ENCODE results near the gene GRWD1. TPM values are rescaled to one million over a fixed set of nuclear protein-coding genes. Genes with fewer than 3 reads are reported as not detected.

The GRWD1 gene
- total RNA-seq, 1 donor from 2014 or later = 89.1 TPM

DNA sequence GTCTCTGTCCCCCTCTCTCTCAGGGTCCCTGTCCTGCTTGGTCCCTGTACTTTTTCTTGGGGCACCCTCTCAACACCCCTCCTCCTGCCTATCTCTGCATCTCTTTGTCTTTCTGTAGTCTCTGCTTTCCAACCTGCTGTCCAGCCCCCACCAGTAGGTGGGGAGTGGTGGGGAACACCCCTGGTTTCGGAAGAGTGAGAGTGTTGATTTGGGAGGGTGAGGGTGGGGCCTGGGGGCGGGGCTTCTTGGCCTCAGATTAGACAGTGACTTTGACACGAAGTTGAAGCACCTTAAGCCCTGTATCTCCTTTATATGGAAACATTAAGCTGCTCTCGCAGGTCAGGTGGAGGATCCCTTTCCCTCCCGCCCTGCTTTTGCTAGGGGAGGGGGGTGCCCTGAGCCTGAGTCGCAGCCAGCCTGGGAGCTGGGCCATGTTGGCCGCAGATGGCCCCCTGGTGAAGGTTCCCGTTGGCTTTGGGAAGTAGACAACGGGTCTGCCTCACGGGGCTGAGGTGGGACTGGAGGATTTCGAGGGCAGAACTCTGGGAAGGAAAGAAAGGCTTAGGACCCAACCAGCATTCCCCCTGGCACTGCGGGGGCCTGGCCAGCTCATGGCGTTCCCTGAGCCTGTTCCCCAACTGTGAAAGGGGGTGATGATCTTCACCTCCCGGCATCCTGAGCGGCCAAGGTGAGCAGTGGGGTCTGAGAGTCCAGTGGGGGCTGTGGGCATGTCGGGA, 9.6 kb downstream of the GRWD1 start, which contains the start of gene KCNJ14:
Gene KCNJ14, plus strand, starts transcription at position 404 of the 737 bp plus-strand sequence. CDS start 6,151 bp downstream, outside the sequence.
- Mint-ChIP-seq H3K4me1 (peaks cover 3% of the 10 kb centered on the region), H3K36me3 (ENCODE audit: low read depth) (peaks cover 33% of the 10 kb centered on the region), H3K9me3 (no peaks in the 10 kb centered on the region), H3K27me3 (no peaks in the 10 kb centered on the region), H3K4me3 (no peak within 1 kb of the TSS), H3K27ac (no peak within 1 kb of the TSS)
- DNase-seq = no peak
- intact Hi-C loops (cut with micrococcal nuclease) = no loop called here

DNA sequence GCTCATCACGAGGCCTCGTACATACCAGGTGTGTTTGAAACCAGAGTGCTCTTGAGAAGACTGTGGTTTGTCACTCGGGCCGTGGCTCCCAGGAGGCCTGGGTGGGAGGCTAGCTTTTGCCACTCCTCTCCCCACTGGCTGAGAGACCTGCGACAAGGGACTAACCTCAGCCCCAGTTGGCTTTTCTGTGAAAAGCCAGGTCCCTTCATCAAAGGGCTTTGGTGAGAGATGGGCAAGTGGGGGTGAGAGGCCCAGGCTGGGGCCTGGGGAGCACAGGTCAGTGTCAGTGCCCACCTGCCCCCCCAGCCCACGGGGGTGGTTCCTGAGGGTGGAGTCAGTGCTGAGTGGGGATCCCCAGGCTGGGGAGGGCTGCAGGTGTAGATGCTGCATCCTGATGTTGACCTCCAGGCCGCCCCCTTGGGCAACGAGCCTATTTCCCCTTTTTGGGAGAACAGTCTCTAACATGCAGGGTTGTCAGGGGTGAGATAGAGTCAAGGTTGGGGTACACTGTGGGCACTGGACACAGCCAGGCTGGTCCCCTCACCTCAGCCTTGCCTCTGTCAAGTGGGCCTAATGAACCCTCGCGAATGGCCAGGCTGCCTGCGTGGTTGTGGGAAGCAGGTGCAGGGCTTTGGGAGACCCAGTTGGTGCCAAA, 10.3 kb downstream of the GRWD1 start:
- intact Hi-C loops (cut with micrococcal nuclease) = no loop called here
- H3K27me3 Mint-ChIP-seq = no peaks in the 10 kb centered on the region
- H3K4me3 Mint-ChIP-seq = no peak overlapping the region
- no peak overlapping the region for H3K27ac Mint-ChIP-seq
- peaks cover 34% of the 10 kb centered on the region for H3K36me3 Mint-ChIP-seq (ENCODE audit: low read depth)
- H3K9me3 Mint-ChIP-seq = no peaks in the 10 kb centered on the region
- peaks cover 3% of the 10 kb centered on the region for H3K4me1 Mint-ChIP-seq
- no peak for DNase-seq

DNA sequence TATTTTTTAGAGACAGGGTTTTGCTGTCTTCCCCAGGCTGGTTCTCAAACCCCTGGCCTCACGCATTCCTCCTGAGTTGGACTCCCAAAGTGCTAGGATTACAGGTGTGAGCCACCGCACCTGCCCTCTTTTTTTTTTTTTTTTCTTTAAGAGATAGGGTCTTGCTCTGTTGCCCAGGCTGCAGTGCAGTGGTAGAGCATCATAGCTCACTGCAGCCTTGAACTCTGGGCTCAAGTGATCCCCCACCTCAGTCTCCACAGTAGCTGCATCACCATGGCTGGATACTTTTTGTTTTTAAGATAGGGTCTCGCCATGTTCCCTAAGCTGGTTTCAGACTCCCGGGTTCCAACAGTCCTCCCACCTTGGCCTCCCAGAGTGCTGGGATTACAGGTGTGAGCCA, 11.1 kb downstream of the GRWD1 start:
- Mint-ChIP-seq H3K4me1 (peaks cover 3% of the 10 kb centered on the region), H3K4me3 (no peak overlapping the region), H3K27ac (no peak overlapping the region), H3K9me3 (no peaks in the 10 kb centered on the region), H3K36me3 (ENCODE audit: low read depth) (peaks cover 27% of the 10 kb centered on the region), H3K27me3 (no peaks in the 10 kb centered on the region)
- intact Hi-C loops (cut with micrococcal nuclease) = no loop called here
- DNase-seq = no peak

DNA sequence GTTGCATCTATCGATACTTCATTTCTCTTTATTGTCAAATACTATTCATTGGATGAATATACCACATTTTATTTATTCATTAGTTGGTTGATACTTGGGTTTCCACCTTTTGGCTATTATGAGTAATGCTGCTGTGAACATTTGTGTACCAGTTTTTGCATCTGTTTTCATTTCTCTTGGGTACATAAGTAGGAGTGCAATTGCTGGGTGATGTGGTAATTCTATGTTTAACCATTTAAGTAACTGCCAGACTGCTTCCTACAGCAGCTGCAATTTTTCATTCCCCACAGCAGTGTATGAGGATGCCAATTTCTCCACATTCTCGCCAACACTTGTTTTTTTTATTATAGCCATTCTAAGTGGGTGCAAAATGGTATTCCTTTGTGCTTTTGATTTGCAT, 12.2 kb downstream of the GRWD1 start:
- intact Hi-C loops (cut with micrococcal nuclease) = no loop called here
- peaks cover 21% of the 10 kb centered on the region for H3K36me3 Mint-ChIP-seq (ENCODE audit: low read depth)
- no peaks in the 10 kb centered on the region for H3K27me3 Mint-ChIP-seq

GRCh38 chr19:48461651-48461981, 15.8 kb downstream of the GRWD1 start:
- no peak overlapping the region for H3K4me3 Mint-ChIP-seq
- H3K27ac Mint-ChIP-seq = no peak overlapping the region
- peaks cover 15% of the 10 kb centered on the region for H3K36me3 Mint-ChIP-seq (ENCODE audit: low read depth)
- H3K27me3 Mint-ChIP-seq = no peaks in the 10 kb centered on the region
- peaks cover 2% of the 10 kb centered on the region for H3K4me1 Mint-ChIP-seq
- H3K9me3 Mint-ChIP-seq = no peaks in the 10 kb centered on the region
- intact Hi-C loops (cut with micrococcal nuclease) = no loop called here
- DNase-seq = no peak

More for the DNA sequence above, 12.2 kb downstream of the GRWD1 start:
- DNase-seq = no peak
- Mint-ChIP-seq H3K27ac (no peak overlapping the region), H3K4me1 (peaks cover 3% of the 10 kb centered on the region), H3K9me3 (no peaks in the 10 kb centered on the region), H3K4me3 (no peak overlapping the region)

DNA sequence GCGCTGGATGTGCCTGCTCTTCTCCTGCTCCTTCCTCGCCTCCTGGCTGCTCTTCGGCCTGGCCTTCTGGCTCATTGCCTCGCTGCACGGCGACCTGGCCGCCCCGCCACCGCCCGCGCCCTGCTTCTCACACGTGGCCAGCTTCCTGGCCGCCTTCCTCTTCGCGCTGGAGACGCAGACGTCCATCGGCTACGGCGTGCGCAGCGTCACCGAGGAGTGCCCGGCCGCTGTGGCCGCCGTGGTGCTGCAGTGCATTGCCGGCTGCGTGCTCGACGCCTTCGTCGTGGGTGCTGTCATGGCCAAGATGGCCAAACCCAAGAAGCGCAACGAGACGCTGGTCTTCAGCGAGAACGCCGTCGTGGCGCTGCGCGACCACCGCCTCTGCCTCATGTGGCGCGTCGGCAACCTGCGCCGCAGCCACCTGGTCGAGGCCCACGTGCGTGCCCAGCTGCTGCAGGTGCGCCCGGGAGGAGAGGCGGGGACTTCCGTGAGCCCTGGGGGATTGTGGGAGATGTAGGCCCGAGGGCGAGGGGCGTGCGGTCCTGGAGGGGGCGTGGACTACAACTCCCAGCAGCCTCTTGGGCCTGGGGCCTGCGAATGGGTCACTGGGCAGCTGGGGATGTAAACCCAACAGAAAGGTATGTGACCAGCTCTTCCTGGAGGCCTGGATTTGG, 16.3 kb downstream of the GRWD1 start:
- no peak for DNase-seq
- Mint-ChIP-seq H3K4me1 (peaks cover 2% of the 10 kb centered on the region), H3K27ac (no peak overlapping the region), H3K27me3 (no peaks in the 10 kb centered on the region), H3K4me3 (no peak overlapping the region), H3K36me3 (ENCODE audit: low read depth) (peaks cover 12% of the 10 kb centered on the region), H3K9me3 (no peaks in the 10 kb centered on the region)
- intact Hi-C loops (cut with micrococcal nuclease) = no loop called here

DNA sequence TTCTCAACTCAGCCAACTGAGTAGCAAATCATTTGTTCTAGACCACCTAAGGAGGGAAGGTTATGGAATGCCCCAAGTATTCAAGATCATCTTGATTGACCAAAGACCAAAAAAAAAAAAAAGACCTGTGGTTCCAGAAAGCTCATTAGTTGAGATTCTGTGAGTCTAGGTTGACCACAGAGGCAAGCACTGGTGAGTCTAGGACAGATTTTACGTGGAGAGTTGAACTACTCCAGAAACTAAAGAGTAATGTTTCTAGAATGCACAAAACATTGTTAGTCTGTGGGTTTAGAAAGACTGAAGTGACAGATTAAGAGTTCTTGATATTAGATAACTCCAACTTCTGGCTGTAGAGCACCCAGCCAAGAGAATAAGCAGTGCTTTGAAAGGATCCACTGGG, 19.4 kb downstream of the GRWD1 start:
- Mint-ChIP-seq H3K27me3 (no peaks in the 10 kb centered on the region), H3K9me3 (no peaks in the 10 kb centered on the region), H3K4me3 (no peak overlapping the region), H3K36me3 (ENCODE audit: low read depth) (peaks cover 6% of the 10 kb centered on the region), H3K27ac (no peak overlapping the region), H3K4me1 (peaks cover 10% of the 10 kb centered on the region)
- DNase-seq = no peak
- intact Hi-C loops (cut with micrococcal nuclease) = loop anchor here (5.0 kb wide), 1 partner anchor 143 kb away; a partner anchor contains a TSS

- no peaks in the 10 kb centered on the region for H3K27me3 Mint-ChIP-seq
- H3K27ac Mint-ChIP-seq = no peak overlapping the region
- no peaks in the 10 kb centered on the region for H3K9me3 Mint-ChIP-seq
- peak; percentile 57 for DNase-seq
- intact Hi-C loops (cut with micrococcal nuclease) = loop anchor here (5.0 kb wide), 1 partner anchor 144 kb away; a partner anchor contains a TSS
- H3K36me3 Mint-ChIP-seq (ENCODE audit: low read depth) = peaks cover 7% of the 10 kb centered on the region
- no peak overlapping the region for H3K4me3 Mint-ChIP-seq
- peaks cover 13% of the 10 kb centered on the region for H3K4me1 Mint-ChIP-seq
Measured at GRCh38 chr19:48466561-48467325, 21.0 kb downstream of the GRWD1 start.

DNA sequence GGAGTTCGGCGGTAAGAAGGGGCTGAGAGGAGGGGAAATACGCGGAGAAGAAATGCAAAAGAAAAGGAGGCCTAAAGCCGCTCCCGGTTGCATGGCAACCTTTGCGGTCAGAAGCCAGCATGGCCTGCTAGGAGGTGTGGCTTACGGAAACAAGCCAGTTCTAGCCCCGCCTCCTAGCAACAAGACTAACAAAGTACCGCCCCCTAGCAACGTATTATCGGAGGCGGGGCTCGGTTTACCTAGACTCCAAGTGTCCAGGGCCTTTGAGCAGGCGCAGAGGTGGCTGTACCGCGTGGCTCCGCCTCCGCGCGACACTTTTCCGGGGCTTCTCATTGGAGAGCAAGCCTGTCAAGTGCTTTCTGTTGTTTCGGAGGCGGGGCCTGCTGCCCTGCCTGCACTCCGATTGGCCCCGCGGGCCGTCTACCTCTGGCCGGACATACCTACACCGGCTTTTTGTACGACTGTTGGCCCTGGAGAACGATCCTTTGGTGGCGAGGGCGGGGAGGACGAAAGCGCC, 23.0 kb downstream of the GRWD1 start:
- Mint-ChIP-seq H3K36me3 (ENCODE audit: low read depth) (peaks cover 19% of the 10 kb centered on the region), H3K4me1 (peaks cover 13% of the 10 kb centered on the region), H3K27ac (peak overlapping the region; percentile 94), H3K9me3 (no peaks in the 10 kb centered on the region), H3K27me3 (no peaks in the 10 kb centered on the region), H3K4me3 (peak overlapping the region; percentile 93)
- intact Hi-C loops (cut with micrococcal nuclease) = loop anchor here (1.0 to 5.0 kb wide), 4 partner anchors 23 to 147 kb away; partner anchors contain the start of gene KDELR1
- DNase-seq = peak; percentile 100

GRCh38 chr19:48469289-48469881, 23.6 kb downstream of the GRWD1 start, which contains the start of gene CYTH2:
TSS of gene CYTH2 (plus strand) at chr19:48469369. CDS start at chr19:48469508, 139 bp downstream.
- H3K4me3 Mint-ChIP-seq = peak within 1 kb of the TSS; percentile 93
- H3K27me3 Mint-ChIP-seq = no peaks in the 10 kb centered on the region
- H3K27ac Mint-ChIP-seq = peak within 1 kb of the TSS; percentile 94

DNA sequence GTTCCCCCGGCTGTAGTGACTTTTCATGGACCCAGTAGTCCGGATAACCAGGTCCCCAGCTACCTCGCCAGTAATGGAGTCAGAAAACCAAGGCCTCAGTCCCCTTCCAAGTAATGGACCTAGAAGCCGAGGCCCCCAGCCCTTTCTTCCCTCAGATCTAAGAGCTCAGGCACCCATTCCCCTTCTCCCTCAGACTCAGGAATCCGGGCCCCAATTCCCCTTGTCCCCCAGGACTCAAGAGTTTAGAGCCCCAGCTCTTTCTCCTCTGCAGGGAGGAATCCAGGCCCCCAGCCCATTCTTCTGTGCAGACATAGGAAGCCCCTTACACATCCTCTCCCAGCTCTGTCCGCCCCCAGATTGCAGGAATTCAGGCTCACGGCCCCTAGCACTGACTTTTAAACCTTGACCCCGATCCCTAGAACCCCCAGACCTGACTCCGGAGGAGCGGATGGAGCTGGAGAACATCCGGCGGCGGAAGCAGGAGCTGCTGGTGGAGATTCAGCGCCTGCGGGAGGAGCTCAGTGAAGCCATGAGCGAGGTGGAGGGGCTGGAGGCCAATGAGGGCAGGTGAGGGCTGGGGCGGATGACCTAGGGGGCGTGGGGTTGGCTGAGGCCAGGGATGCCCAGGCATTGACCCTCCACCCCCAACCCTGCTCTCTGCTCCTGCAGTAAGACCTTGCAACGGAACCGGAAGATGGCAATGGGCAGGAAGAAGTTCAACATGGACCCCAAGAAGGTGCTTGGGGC, 24.3 kb downstream of the GRWD1 start:
- intact Hi-C loops (cut with micrococcal nuclease) = loop anchor here (1.0 to 5.0 kb wide), 4 partner anchors 23 to 148 kb away; partner anchors contain the start of gene KDELR1
- H3K4me3 Mint-ChIP-seq = peak overlapping the region; percentile 93
- H3K9me3 Mint-ChIP-seq = no peaks in the 10 kb centered on the region
- H3K27ac Mint-ChIP-seq = peak overlapping the region; percentile 48
- H3K27me3 Mint-ChIP-seq = no peaks in the 10 kb centered on the region
- peaks cover 14% of the 10 kb centered on the region for H3K4me1 Mint-ChIP-seq
- peaks cover 25% of the 10 kb centered on the region for H3K36me3 Mint-ChIP-seq (ENCODE audit: low read depth)
- no peak for DNase-seq

More at GRCh38 chr19:48469289-48469881, 23.6 kb downstream of the GRWD1 start, which contains the start of gene CYTH2:
- intact Hi-C loops (cut with micrococcal nuclease) = loop anchor here (1.0 to 5.0 kb wide), 4 partner anchors 23 to 147 kb away; partner anchors contain the start of gene KDELR1
- Mint-ChIP-seq H3K4me1 (peaks cover 14% of the 10 kb centered on the region), H3K9me3 (no peaks in the 10 kb centered on the region), H3K36me3 (ENCODE audit: low read depth) (peaks cover 21% of the 10 kb centered on the region)
- DNase-seq = peak; percentile 94

DNA sequence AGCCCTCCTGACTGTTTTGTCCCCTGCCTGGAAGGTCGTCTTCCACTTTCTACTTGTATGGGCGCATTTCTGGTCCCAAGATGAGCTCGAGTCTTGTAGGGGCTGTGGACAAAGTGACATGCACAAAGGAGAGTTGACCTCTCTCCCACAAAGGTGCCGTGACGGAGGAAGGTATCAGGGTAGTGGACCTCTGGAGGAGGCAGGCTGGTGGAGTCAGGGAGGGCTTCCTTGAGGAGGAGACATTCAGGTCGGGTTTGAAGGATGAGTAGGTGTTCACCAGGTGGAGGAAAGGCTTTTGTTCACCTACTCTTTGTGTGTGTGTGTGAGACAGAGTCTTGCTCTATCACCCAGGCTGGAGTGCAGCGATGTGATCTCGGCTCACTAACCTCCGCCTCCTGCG, 25.1 kb downstream of the GRWD1 start:
- H3K27ac Mint-ChIP-seq = no peak overlapping the region
- intact Hi-C loops (cut with micrococcal nuclease) = no loop called here
- H3K36me3 Mint-ChIP-seq (ENCODE audit: low read depth) = peaks cover 31% of the 10 kb centered on the region
- no peaks in the 10 kb centered on the region for H3K9me3 Mint-ChIP-seq
- H3K4me1 Mint-ChIP-seq = peaks cover 13% of the 10 kb centered on the region
- DNase-seq = no peak
- no peaks in the 10 kb centered on the region for H3K27me3 Mint-ChIP-seq
- H3K4me3 Mint-ChIP-seq = peak overlapping the region; percentile 22

All from activated CD4-positive, alpha-beta T cell treated with anti-CD3 and anti-CD28 coated beads, Interleukin-2, amount 10 ng/mL, durations not matched to agents 24 days and 14 days (primary cell).